HCT116 (cell line): ENCODE measurements around the gene MRM3.
"Not testable (repeated sequence)": the region's sequence is repeated elsewhere in the genome, so short reads cannot be mapped to it uniquely, and the experiment has no call there.

Experiments
- POLR2A ChIP-seq: IDR thresholded peaks from 2 replicates; pipeline ENCODE4 v1.7.0; 2011; ENCODE audit warnings: borderline replicate concordance; ENCODE audit not compliant: insufficient read depth, insufficient read length; ENCODE audit errors: extremely low read depth
- POLR2AphosphoS5 ChIP-seq: IDR thresholded peaks from 2 replicates; pipeline ENCODE4 v1.6.1; 2011; ENCODE audit warnings: mild to moderate bottlenecking, low read depth, low read length, moderate library complexity
- TCF7L2 ChIP-seq: IDR thresholded peaks from 2 replicates; pipeline ENCODE4 v1.7.0; 2011; ENCODE audit warnings: borderline replicate concordance, inconsistent platforms; ENCODE audit not compliant: insufficient read depth, insufficient read length; ENCODE audit errors: extremely low read depth
- TF ChIP-seq, protein P1 (sequence below), 3 experiments: fragments of 200-600 bp in 1 of 3; sonication (generic) in 1 of 3; IDR thresholded peaks in 2 of 3; conservative IDR thresholded peaks in 1 of 3; 2 replicates each; pipeline ENCODE4 v1.5.1; 2012 to 2017; ENCODE audit warnings: low read depth in 2 of 3, low read length in 2 of 3, antibody characterized with exemption in 1 of 3, borderline replicate concordance in 1 of 3, control low read depth in 1 of 3, mild to moderate bottlenecking in 1 of 3, mixed read lengths in 1 of 3, mixed run types in 1 of 3, moderate library complexity in 1 of 3; ENCODE audit not compliant: insufficient read depth in 1 of 3

GRCh38 chr17:756010-756567, 26.1 kb upstream of the MRM3 start:
- TF ChIP-seq POLR2AphosphoS5, TCF7L2, POLR2A: not testable (repeated sequence)
- TF ChIP-seq, protein P1, sequence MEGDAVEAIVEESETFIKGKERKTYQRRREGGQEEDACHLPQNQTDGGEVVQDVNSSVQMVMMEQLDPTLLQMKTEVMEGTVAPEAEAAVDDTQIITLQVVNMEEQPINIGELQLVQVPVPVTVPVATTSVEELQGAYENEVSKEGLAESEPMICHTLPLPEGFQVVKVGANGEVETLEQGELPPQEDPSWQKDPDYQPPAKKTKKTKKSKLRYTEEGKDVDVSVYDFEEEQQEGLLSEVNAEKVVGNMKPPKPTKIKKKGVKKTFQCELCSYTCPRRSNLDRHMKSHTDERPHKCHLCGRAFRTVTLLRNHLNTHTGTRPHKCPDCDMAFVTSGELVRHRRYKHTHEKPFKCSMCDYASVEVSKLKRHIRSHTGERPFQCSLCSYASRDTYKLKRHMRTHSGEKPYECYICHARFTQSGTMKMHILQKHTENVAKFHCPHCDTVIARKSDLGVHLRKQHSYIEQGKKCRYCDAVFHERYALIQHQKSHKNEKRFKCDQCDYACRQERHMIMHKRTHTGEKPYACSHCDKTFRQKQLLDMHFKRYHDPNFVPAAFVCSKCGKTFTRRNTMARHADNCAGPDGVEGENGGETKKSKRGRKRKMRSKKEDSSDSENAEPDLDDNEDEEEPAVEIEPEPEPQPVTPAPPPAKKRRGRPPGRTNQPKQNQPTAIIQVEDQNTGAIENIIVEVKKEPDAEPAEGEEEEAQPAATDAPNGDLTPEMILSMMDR (IDR thresholded peaks at IDR 0.05 in 2 of 3, conservative IDR thresholded peaks at IDR 0.05 in 1 of 3; ENCODE audit: borderline replicate concordance in 1 of 3, insufficient read depth in 1 of 3, low read depth in 2 of 3, low read length in 2 of 3), result not testable (repeated sequence)
